GM12878 (cell line): ENCODE measurements around the gene DGLUCY. TPM values are rescaled to one million over a fixed set of nuclear protein-coding genes. Genes with fewer than 3 reads are reported as not detected.
A peak's percentile ranks its signal among the peaks of the same experiment; 100 is the strongest.

Experiments used
- ATAC-seq: fragments of 200-7000 bp; cut with Tn5 transposase; 3 replicates; pipeline ENCODE4 v1.9.1; 2020; ENCODE audit warnings: mild to moderate bottlenecking, moderate library complexity
- BruUV-seq: library from RNA; stranded (reverse); fragments of 400-500 nt; replicated peaks from 2 replicates; lab custom pipeline; 2021; lab: Mats Ljungman, UMichigan
- CTCF ChIA-PET: fragments of 300-600 bp; sonication (Branson Sonifier 250); formaldehyde crosslinking; extraction: SDS; loops from one replicate; lab custom pipeline; 2021; ENCODE audit warnings: inconsistent platforms; lab: Yijun Ruan, JAX
- POLR2A ChIA-PET: fragments of 350-600 bp; formaldehyde crosslinking; extraction: SDS; loops from one replicate; lab custom pipeline; 2021; ENCODE audit warnings: inconsistent platforms; lab: Charles Lee
- RAD21 ChIA-PET: fragments of 300-600 bp; sonication (Branson Sonifier 250); formaldehyde crosslinking; loops from one replicate; lab custom pipeline; 2023; ENCODE audit warnings: antibody characterized with exemption; ENCODE audit not compliant: unreplicated experiment; lab: Charles Lee
- SMC1A ChIA-PET: fragments of 300-600 bp; sonication (Branson Sonifier 250); formaldehyde crosslinking; loops from one replicate; lab custom pipeline; 2023; ENCODE audit not compliant: unreplicated experiment, uncharacterized antibody; lab: Charles Lee
- DNase-seq: peaks from one replicate; pipeline ENCODE4 v3.0.0-alpha.2; 2011; ENCODE audit warnings: low read depth, low spot score
- FAIRE-seq: peaks from 3 replicates; lab custom pipeline; 2011; peaks lifted over from hg19 to GRCh38; lab: Jason Lieb, UNC
- H2AFZ ChIP-seq: 2 replicates; pipeline ENCODE4 v1.6.0; 2011; ENCODE audit warnings: low read depth, low read length, control low read depth; ENCODE audit not compliant: control insufficient read depth
- H3K27ac ChIP-seq: 2 replicates; pipeline ENCODE4 v1.5.1; 2011; ENCODE audit warnings: control low read depth; ENCODE audit not compliant: control insufficient read depth, insufficient read depth
- H3K27me3 ChIP-seq, 2 experiments: replicated peaks in 1 of 2; 2 replicates each; pipeline versions ENCODE4 v1.6.0 to v1.6.1; 2011; ENCODE audit warnings: low read length in 1 of 2; ENCODE audit not compliant: control insufficient read depth in 2 of 2, insufficient read depth in 2 of 2
- H3K36me3 ChIP-seq, 2 experiments: 2 replicates each; pipeline ENCODE4 v1.5.1; 2011; ENCODE audit warnings: low read length in 1 of 2; ENCODE audit not compliant: control insufficient read depth in 2 of 2, insufficient read depth in 2 of 2
- H3K4me1 ChIP-seq: 2 replicates; pipeline ENCODE4 v1.6.1; 2011; ENCODE audit warnings: mild to moderate bottlenecking, low read length, moderate library complexity, mixed read lengths; ENCODE audit not compliant: control insufficient read depth, insufficient read depth
- H3K4me2 ChIP-seq: 2 replicates; pipeline ENCODE4 v1.6.0; 2011; ENCODE audit warnings: control low read depth; ENCODE audit not compliant: control insufficient read depth, insufficient read depth
- H3K4me3 ChIP-seq: fragments of 200-600 bp; sonication (generic); 2 replicates; pipeline ENCODE4 v1.5.1; 2016
- H3K79me2 ChIP-seq: 2 replicates; pipeline ENCODE4 v1.6.0; 2011; ENCODE audit warnings: low read length; ENCODE audit not compliant: control insufficient read depth, insufficient read depth
- H3K9ac ChIP-seq: 2 replicates; pipeline ENCODE4 v1.8.0; 2011; ENCODE audit warnings: low read length, control low read depth, mixed read lengths; ENCODE audit not compliant: control insufficient read depth, insufficient read depth
- H3K9me3 ChIP-seq: replicated peaks from 3 replicates; pipeline ENCODE4 v1.5.1; 2011; ENCODE audit warnings: mild to moderate bottlenecking, low read length; ENCODE audit not compliant: control insufficient read depth, insufficient read depth
- H4K20me1 ChIP-seq: 2 replicates; pipeline ENCODE4 v1.6.0; 2011; ENCODE audit not compliant: control insufficient read depth, insufficient read depth
- BACH1 ChIP-seq: fragments of 450-650 bp; IDR thresholded peaks from 2 replicates; pipeline ENCODE4 v1.6.1; 2017; ENCODE audit warnings: mild to moderate bottlenecking, borderline replicate concordance
- BHLHE40 ChIP-seq, 2 experiments: fragments of 450-650 bp in 1 of 2; IDR thresholded peaks; 2 replicates each; pipeline ENCODE4 v1.6.1; 2011 to 2017; ENCODE audit warnings: low read depth in 2 of 2, borderline replicate concordance in 1 of 2, improper control_type of control experiment in 1 of 2, low read length in 1 of 2, mild to moderate bottlenecking in 1 of 2
- BMI1 ChIP-seq: fragments of 450-650 bp; IDR thresholded peaks from 2 replicates; pipeline ENCODE4 v1.6.1; 2016; ENCODE audit warnings: mild to moderate bottlenecking, moderate library complexity, borderline replicate concordance
- CBFB ChIP-seq: IDR thresholded peaks from 2 replicates; pipeline ENCODE4 v1.6.1; 2016; ENCODE audit warnings: antibody characterized with exemption, low read depth
- CBX5 ChIP-seq: sonication (generic); IDR thresholded peaks from 2 replicates; pipeline ENCODE4 v1.6.1; 2016; ENCODE audit warnings: low read depth, moderate library complexity, mild to moderate bottlenecking, inconsistent platforms
- CREB1 ChIP-seq: IDR thresholded peaks from 2 replicates; pipeline ENCODE4 v1.6.1; 2012; ENCODE audit warnings: low read depth, mild to moderate bottlenecking, inconsistent platforms
- ESRRA ChIP-seq: IDR thresholded peaks from 2 replicates; pipeline ENCODE4 v1.6.1; 2012; ENCODE audit warnings: mild to moderate bottlenecking, low read length, improper control_type of control experiment
- EZH2 ChIP-seq: IDR thresholded peaks from 2 replicates; pipeline ENCODE4 v1.6.1; 2012; ENCODE audit warnings: low read depth, mild to moderate bottlenecking, control low read depth, inconsistent platforms, low read length, borderline replicate concordance; ENCODE audit not compliant: control insufficient read depth
- FOXK2 ChIP-seq: fragments of 450-650 bp; IDR thresholded peaks from 2 replicates; pipeline ENCODE4 v1.6.1; 2017; ENCODE audit warnings: mild to moderate bottlenecking, moderate library complexity
- GATAD2B ChIP-seq: fragments of 450-650 bp; conservative IDR thresholded peaks from 2 replicates; pipeline ENCODE4 v1.6.1; 2017; ENCODE audit warnings: low read depth, mild to moderate bottlenecking, moderate library complexity
- HDAC2 ChIP-seq: fragments of 200-600 bp; sonication (generic); IDR thresholded peaks from 2 replicates; pipeline ENCODE4 v1.6.1; 2017
- IKZF2 ChIP-seq, 2 experiments: fragments of 450-650 bp; IDR thresholded peaks; 2 replicates each; pipeline ENCODE4 v1.6.1; 2017; ENCODE audit warnings: mild to moderate bottlenecking in 2 of 2, moderate library complexity in 2 of 2
- LARP7 ChIP-seq: fragments of 450-650 bp; IDR thresholded peaks from 2 replicates; pipeline ENCODE4 v1.6.1; 2017; ENCODE audit warnings: mild to moderate bottlenecking
- MAX ChIP-seq: IDR thresholded peaks from 2 replicates; pipeline ENCODE4 v1.6.1; 2012; ENCODE audit warnings: low read depth, low read length, improper control_type of control experiment
- MEF2A ChIP-seq: IDR thresholded peaks from 2 replicates; pipeline ENCODE4 v1.6.1; 2011; ENCODE audit warnings: low read depth, mild to moderate bottlenecking, low read length, moderate library complexity; ENCODE audit not compliant: insufficient read depth
- MTA2 ChIP-seq: fragments of 450-650 bp; IDR thresholded peaks from 2 replicates; pipeline ENCODE4 v1.6.1; 2016; ENCODE audit warnings: low read depth, mild to moderate bottlenecking, moderate library complexity
- MTA3 ChIP-seq: IDR thresholded peaks from 2 replicates; pipeline ENCODE4 v1.6.1; 2012; ENCODE audit warnings: low read length, inconsistent platforms, borderline replicate concordance
- MYC ChIP-seq: IDR thresholded peaks from 2 replicates; pipeline ENCODE4 v1.6.1; 2011; ENCODE audit warnings: mild to moderate bottlenecking, low read length, moderate library complexity, inconsistent platforms; ENCODE audit not compliant: insufficient read depth, insufficient replicate concordance, insufficient read length, severe bottlenecking
- NRF1 ChIP-seq: conservative IDR thresholded peaks from 2 replicates; pipeline ENCODE4 v1.6.1; 2011; ENCODE audit warnings: mild to moderate bottlenecking, low read depth, low read length, improper control_type of control experiment
- RBBP5 ChIP-seq: fragments of 200-600 bp; sonication (generic); conservative IDR thresholded peaks from 2 replicates; pipeline ENCODE4 v1.6.1; 2016
- RUNX3 ChIP-seq: IDR thresholded peaks from 2 replicates; pipeline ENCODE4 v1.6.1; 2012; ENCODE audit warnings: low read length, inconsistent platforms
- SP1 ChIP-seq: IDR thresholded peaks from one replicate; pipeline ENCODE4 v1.6.1; 2011; ENCODE audit warnings: low read depth, low read length
- WGBS: methylation state at CpG from one replicate; pipeline ENCODE4 v1.1.6; 2016; ENCODE audit warnings: low lambda C conversion rate; ENCODE audit not compliant: insufficient replicate concordance, insufficient coverage; ENCODE audit errors: missing lambda C conversion rate; 5-methylcytosine and 5-hydroxymethylcytosine counted together
- in situ Hi-C: fragments of 300-500 bp; cut with MboI; formaldehyde crosslinking; loops from 9 replicates; pipeline ENCODE4 v1.14.3; 2018; ENCODE audit warnings: mixed read lengths
- intact Hi-C: fragments of 100-400 bp; cut with micrococcal nuclease; formaldehyde crosslinking; loops from one replicate; pipeline ENCODE4 v1.14.2; 2022; ENCODE audit not compliant: unreplicated experiment
- polyA plus RNA-seq, 11 experiments: library from polyadenylated mRNA; depleted of rRNA in 4 of 11; unstranded in 6 of 11; stranded (reverse) in 5 of 11; fragments of >200 nt; fragmentation: Nextera tagmentation in 4 of 11; fragmentation: Illumina TruSeq in 1 of 11; extraction: Ambion mirVana in 4 of 11; extraction: Trizol in 1 of 11; gene quantifications; 1 replicate in 1 of 11; 2 replicates in 10 of 11; pipeline versions ENCODE4 v1.2.1 to v1.2.3, GENCODE V29; 2011 to 2016; ENCODE audit warnings: inconsistent platforms in 2 of 11, missing spikeins in 2 of 11, low read depth in 1 of 11
- total RNA-seq, 4 experiments: library from RNA; depleted of rRNA in 3 of 4; stranded (reverse); fragments of >200 nt in 3 of 4; fragmentation: Illumina TruSeq in 1 of 4; extraction: Trizol in 1 of 4; gene quantifications; 2 replicates each; pipeline versions ENCODE4 v1.2.1 to v1.2.3, GENCODE V29; 2013 to 2021
- TF ChIP-seq, protein P1 (sequence below): fragments of 450-650 bp; IDR thresholded peaks from 2 replicates; pipeline ENCODE4 v1.6.1; 2016; ENCODE audit warnings: mild to moderate bottlenecking

DGLUCY gene
- total and polyA plus RNA-seq, 10 of the 15 experiments (the other 5 are each of a cell fraction or from before 2014, with no cell fraction given), result 15.0 to 70.3 (median 55.1) TPM

DNA sequence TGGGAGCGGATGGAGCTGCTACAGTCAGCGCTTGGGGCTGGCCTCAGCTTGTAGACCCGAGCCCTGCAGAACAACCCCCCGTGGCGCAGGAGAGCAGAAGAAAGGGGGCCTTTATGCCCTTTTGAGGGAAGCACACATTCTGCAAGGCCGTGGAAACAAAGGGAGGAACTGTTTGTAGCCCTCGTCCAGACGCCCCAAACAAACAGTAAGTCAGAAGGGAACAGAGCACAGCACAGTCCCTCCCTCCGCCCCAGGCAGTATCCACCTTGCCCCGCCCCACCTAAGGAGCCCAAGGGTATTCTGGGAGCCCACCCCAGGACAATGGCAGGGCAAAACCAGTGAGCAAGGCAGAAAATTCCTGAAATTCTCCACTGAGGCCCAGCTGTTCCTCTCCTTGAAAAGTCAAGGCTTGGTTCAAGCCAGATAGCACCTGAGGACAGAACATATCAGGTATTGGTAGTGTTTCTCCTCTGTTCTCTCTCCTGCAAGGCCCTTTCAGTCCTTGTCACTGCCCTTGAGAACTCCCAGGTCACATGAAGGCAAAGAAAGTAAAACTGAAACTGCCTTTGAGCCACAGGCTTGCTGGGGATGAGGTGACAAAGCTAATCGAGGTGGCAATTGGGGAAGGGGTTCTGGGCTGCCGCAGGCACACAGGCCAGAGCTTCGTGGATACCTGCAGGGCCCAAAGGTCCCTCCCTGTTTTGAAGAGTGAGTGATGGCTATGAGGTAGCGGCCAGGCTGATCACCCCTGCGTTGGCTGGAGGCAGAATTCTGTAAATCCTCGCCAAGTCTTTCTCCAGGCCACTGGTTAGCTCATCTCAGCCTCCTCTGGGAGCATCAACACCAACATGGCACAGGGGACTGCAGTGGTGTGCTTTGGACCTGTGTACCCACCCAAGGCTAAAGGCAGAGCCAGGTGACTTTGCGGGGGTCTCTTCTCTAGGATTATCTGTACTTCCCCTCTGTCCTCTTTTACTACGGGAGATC is 499 bp downstream of the DGLUCY start:
- WGBS, result under 1% methylated on average over 17 of the region's 18 CpGs
- in situ Hi-C loops, result no loop called here
- H3K9ac ChIP-seq, result peak overlapping the region; percentile 89
- no peak for FAIRE-seq
- no peaks in the 10 kb centered on the region; the same call in 1 of the 2 replicates for H4K20me1 ChIP-seq
- no peaks in the 10 kb centered on the region for H3K27me3 ChIP-seq
- peaks cover 0 to 3% of the 10 kb centered on the region in 2 experiments; a peak in 3 of 4 replicates for H3K36me3 ChIP-seq
- RAD21 ChIA-PET, result interaction anchor here (0.6 to 5.3 kb wide), 27 partner anchors 9 to 1832 kb away, joined by 3 to 63 read pairs (median 3); partner anchors contain the start of gene RPS6KA5
- intact Hi-C loops, result loop anchor here (1.0 to 5.0 kb wide), 2 partner anchors 54 to 107 kb away; partner anchors contain the start of gene RPS6KA5
- SMC1A ChIA-PET, result interaction anchor here (0.6 to 4.2 kb wide), 29 partner anchors 9 to 435 kb away, joined by 3 to 68 read pairs (median 4); partner anchors contain the start of gene RPS6KA5
- peaks cover 20% of the 10 kb centered on the region for H3K4me1 ChIP-seq
- peak overlapping the region; percentile 98 for H3K27ac ChIP-seq
- CTCF ChIA-PET, result interaction anchor here (0.7 to 4.2 kb wide), 22 partner anchors 7 to 715 kb away, joined by 3 to 28 read pairs (median 4); partner anchors contain the start of gene RPS6KA5
- TSS peak; percentile 87 for BruUV-seq
- POLR2A ChIA-PET, result interaction anchor here (0.6 to 3.9 kb wide), 22 partner anchors 9 to 1629 kb away, joined by 3 to 94 read pairs (median 6); partner anchors contain the start of genes GPR68 and RPS6KA5
- peak; percentile 88 for ATAC-seq
- DNase-seq, result peak; percentile 86
- H2AFZ ChIP-seq, result peak overlapping the region; percentile 92
- H3K4me3 ChIP-seq, result peak overlapping the region; percentile 100
- H3K9me3 ChIP-seq, result no peaks in the 10 kb centered on the region
- H3K79me2 ChIP-seq, result peaks cover 51% of the 10 kb centered on the region
- H3K4me2 ChIP-seq, result peak overlapping the region; percentile 75
- TF ChIP-seq MTA3 (no peak; the same call in none of the 2 replicates), RUNX3 (peak; percentile 64), GATAD2B (peak; percentile 16; the same call in 1 of the 2 replicates), MYC (peak; percentile 82), BMI1 (no peak), IKZF2 (IDR thresholded peaks at IDR 0.05) (peak; percentile 48 to 62; a peak in 2 of 4 replicates), CBFB (no peak), LARP7 (peak; percentile 55), MEF2A (no peak), FOXK2 (peak; percentile 30; the same call in 1 of the 2 replicates), MAX (peak; percentile 98), BACH1 (0 out of 2 replicates have a peak, but pooled peaks have one; percentile 35), NRF1 (no peak), CREB1 (peak; percentile 25; the same call in 1 of the 2 replicates), ESRRA (peak; percentile 99), EZH2 (no peak), SP1 (peak; percentile 14), MTA2 (0 out of 2 replicates have a peak, but pooled peaks have one; percentile 8), BHLHE40 (IDR thresholded peaks at IDR 0.05; ENCODE audit: borderline replicate concordance in 1 of 2, low read depth in 2 of 2, low read length in 1 of 2) (peak; percentile 92), RBBP5 (0 out of 2 replicates have a peak, but pooled peaks have one; percentile 23), CBX5 (no peak; the same call in 1 of the 2 replicates), HDAC2 (no peak)
- TF ChIP-seq, protein P1, sequence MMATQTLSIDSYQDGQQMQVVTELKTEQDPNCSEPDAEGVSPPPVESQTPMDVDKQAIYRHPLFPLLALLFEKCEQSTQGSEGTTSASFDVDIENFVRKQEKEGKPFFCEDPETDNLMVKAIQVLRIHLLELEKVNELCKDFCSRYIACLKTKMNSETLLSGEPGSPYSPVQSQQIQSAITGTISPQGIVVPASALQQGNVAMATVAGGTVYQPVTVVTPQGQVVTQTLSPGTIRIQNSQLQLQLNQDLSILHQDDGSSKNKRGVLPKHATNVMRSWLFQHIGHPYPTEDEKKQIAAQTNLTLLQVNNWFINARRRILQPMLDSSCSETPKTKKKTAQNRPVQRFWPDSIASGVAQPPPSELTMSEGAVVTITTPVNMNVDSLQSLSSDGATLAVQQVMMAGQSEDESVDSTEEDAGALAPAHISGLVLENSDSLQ, result peak; percentile 54
